DLD1 (cell line): ENCODE measurements around the gene STEAP4.
"Not testable (repeated sequence)": the region's sequence is repeated elsewhere in the genome, so short reads cannot be mapped to it uniquely, and the experiment has no call there.

ENCODE experiments used
- in situ Hi-C: cut with HindIII; loops from 2 replicates; pipeline ENCODE4 v1.10.0; 2017; ENCODE audit warnings: low sequenced_read_pairs

STEAP4 gene

DNA sequence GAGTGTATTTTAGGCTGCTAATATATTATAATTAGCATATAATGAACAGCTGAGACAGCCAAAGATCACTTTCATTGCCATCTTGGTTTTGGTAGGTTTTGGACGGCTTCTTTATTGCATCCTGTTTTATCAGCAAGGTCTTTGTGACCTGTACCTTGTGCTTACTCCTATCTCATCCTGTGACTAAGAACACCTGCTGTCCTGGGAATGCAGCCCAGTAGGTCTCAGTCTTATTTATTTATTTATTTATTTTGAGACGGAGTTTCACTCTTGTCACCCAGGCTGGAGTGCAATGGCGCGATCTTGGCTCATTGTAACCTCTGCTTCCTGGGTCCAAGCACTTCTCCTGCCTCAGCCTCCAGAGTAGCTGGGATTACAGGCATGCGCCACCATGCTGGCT is 31.8 kb downstream of the STEAP4 start:
- in situ Hi-C loops, result not testable (repeated sequence)

GRCh38 chr7:88269586-88269985 is 37.1 kb downstream of the STEAP4 start:
- in situ Hi-C loops, result no loop called here

GRCh38 chr7:88268858-88269257 is 37.8 kb downstream of the STEAP4 start:
- in situ Hi-C loops, result no loop called here

GRCh38 chr7:88268051-88268450 is 38.6 kb downstream of the STEAP4 start:
- in situ Hi-C loops, result no loop called here

DNA sequence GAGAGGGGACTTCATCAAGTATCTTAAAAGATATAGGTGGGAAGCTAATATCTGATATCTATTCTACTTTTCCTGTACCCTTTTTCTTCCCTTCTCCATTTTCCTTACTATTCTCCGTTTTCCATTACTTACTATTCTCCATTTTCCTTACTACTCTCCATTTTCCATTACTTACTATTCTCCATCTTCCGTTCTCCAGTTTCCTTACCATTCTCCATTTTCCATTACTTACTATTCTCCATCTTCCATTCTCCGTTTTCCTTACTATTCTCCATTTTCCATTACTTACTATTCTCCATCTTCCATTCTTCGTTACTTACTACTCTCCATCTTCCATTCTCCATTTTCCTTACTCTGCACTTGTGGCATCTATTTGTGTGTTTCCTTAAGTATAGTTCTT is 39.3 kb downstream of the STEAP4 start:
- in situ Hi-C loops, result no loop called here

- in situ Hi-C loops, result not testable (repeated sequence)
These were observed 41.7 kb downstream of the STEAP4 start for GRCh38 chr7:88264987-88265386.

- in situ Hi-C loops, result no loop called here
These were observed 44.1 kb downstream of the STEAP4 start for GRCh38 chr7:88262562-88262961.

DNA sequence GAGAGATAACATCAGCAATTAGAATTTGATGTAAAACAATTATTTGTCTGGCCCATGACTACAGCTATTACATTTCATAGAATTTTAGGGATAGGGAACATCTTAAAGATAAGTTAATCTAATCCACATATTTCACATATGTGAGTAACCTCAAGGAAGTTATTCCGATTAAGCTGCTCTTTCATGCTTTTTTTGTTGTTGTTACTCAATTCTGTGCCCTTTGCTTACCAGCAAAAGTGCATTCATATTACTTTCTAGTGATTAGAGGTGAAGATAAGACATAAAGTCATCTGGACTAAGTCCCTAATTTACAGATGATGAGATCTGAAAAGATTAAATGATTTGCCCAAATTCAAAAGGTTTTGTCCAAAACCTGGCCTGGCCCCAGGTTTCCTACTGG is 46.0 kb downstream of the STEAP4 start:
- in situ Hi-C loops, result no loop called here

DNA sequence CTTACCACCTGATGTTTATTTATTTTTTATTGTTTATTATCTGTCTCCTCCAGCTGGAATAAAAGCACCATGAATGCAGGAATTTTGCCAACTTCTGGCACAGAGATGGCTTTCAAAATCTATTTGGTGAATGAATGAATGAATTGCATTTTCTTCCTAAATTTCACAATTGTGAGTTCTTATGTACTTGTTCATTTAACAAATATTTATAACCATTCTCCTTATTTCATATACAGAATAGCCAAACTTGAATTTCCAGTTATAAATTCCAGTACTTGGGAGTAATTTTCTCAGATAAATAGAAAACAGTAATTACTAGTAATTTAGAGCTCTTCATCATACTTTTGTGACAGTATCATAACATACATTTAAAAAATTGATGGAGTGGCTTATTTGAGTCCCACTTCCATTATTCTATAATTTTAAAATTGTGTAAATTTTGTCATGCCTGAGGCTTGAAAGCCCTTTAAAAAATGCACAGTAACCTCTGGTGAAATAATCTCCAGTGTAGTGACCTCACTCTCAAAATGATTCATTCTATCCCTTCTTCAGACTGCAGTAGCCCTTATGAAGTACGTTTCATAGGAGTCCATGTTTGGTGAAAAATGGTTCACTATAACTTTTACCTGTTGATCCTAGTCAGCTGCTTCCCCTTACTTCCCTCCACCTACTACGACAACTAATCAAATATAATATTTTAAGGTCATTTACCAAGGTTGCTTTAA is 46.9 kb downstream of the STEAP4 start:
- in situ Hi-C loops, result no loop called here

DNA sequence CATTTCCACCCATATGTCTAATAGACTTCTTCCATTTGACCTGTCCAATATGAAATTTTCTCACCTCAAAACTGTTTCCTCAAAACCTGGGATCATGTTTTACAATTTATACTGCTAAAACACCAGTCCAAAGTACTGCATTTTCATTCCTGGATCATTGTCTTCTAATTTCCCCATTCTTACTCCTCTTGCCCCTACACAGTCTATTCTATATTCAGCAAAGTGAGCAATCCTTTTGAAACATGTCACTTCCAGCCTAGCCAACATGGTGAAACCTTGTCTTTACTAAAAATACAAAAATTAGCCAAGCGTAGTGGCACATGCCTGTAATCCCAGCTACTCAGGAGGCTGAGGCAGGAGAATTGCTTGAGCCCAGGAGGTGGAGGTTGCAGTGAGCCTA is 48.4 kb downstream of the STEAP4 start:
- in situ Hi-C loops, result not testable (repeated sequence)

- in situ Hi-C loops, result no loop called here
These were observed 49.8 kb downstream of the STEAP4 start for GRCh38 chr7:88256906-88257305.

DNA sequence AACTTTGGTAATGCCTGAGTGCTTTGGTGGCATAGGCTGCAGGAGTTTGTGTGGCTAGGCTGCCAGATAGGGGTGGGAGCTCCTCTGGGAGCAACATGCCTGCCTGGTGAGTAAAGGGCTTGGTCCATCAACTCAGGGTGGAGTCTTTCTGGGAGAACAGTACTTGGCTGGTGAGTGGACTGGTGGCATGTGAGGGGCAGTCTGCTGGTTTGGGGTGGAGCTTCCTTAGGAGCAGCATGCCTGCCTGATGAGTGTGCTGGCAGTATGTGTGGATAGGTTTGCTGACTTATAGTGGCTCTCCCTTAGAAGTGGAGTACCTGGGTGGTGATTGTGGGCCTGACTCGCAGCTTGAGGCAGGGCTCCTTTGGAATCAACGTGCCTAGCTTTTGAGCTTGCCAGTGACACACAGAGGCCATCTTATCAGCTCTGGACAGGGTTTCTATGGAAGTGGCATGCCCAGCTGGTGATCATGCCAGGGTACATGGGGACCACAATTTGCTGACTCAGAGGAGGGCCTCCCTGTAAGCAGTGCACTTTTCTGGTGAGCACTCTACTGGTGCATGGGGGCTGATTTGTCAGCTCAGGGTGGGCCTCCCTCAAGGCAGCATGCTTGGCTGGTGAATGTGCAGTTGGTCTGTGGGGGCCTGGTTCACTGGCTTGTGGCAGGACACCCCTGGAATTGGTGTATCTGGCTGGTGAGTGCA is 51.8 kb downstream of the STEAP4 start:
- in situ Hi-C loops, result no loop called here

GRCh38 chr7:88253640-88254039 is 53.1 kb downstream of the STEAP4 start:
- in situ Hi-C loops, result no loop called here

DNA sequence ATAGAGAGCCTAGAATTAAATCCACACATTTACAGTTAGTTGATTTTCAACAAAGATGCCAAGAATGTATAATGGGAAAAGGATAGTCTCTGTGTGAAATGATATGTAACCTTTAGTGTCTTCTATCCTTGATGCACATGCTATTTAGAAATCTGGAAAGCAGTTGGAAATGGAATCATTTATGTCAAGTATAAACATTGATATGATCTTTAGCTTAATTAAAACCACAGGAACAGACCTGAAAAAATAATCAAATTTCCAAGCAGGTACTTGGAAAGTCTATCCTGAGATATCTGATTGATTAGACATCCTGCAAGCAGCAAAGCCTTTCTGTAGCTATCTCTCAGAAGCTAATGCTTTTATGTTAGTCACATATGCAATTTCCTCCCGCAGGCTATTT is 62.4 kb downstream of the STEAP4 start:
- in situ Hi-C loops, result no loop called here

DNA sequence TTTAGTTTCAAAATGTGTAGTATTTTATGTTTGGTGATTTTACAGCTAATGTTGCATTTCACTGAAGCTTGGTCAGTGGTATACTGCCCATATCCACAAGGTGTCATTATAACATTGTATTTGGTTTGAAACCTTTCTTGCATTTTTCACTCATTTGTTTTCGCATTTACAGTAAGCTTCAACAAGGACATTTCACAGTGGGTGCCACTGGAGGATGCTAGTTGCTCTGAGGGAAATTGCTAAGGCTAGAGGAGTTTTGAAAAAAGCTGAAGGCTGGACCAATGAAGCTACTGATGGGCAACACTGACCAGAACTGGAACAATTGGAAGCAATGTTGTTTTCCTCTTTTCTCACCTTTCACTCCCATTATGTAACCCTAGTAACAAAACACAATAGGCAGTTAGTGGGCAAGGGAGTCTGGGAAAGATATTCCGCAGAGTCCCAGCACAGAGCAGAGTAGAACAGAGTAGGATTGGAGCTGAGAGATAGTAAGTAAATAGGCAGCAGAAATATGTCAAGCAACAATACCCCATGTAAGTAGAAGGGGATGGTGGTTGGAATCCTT is 63.3 kb downstream of the STEAP4 start:
- in situ Hi-C loops, result no loop called here

DNA sequence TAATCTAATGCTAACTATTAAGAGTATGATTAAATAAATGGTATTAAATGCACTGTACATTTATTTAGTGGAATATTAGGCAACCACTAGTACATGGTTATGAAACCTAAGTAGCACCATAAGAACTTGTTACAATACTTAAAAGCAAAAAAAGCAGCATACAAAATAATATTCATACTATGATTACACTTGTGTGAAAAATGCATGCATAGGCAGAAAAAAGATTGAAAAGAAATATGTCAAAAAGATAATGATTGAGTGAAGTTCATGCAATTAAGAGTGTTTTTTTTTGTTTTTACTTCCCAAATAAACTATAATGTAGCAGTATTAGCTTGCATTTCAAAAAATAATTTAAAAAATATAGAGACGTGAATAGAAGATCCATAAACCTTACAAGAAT is 66.8 kb downstream of the STEAP4 start:
- in situ Hi-C loops, result loop anchor here (5.0 kb wide), 1 partner anchor 92 kb away; no protein-coding TSS in a partner anchor

- in situ Hi-C loops, result no loop called here
These were observed 72.9 kb downstream of the STEAP4 start for GRCh38 chr7:88233828-88234227.

- in situ Hi-C loops, result no loop called here
These were observed 76.0 kb downstream of the STEAP4 start for GRCh38 chr7:88230646-88231045.

DNA sequence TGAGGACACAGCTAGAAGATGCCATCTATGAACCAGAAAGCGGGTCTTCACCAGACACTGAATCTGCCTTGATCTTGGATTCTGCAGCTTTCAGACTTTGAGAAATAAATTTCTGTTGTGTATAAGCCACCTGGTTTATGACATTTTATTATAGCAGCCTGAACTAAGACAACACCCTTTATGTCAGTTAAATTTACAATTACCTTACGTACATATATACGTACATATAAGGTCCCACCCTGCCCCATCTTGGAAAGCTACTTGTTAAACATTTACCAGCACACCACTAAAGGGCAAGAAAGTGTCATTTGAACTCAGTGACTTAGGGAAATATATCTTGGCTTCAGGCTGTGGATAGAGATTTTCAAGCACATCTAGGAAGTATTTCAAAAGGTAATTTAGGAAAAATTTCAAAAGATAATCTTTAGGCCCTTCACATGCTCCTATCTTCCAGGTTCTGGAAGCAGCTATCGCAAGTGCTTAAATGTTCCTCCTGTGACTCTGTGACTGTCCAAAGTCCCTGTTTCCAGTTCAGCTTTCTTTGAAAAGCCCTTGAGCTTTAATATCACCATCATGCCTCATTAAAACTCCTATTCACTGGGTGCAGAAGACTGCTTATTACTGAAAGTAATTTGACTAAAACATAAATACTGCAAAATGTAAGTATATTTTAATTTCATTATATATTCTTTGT is 77.2 kb downstream of the STEAP4 start:
- in situ Hi-C loops, result no loop called here

- in situ Hi-C loops, result no loop called here
These were observed 79.7 kb downstream of the STEAP4 start for GRCh38 chr7:88226886-88227516.

DNA sequence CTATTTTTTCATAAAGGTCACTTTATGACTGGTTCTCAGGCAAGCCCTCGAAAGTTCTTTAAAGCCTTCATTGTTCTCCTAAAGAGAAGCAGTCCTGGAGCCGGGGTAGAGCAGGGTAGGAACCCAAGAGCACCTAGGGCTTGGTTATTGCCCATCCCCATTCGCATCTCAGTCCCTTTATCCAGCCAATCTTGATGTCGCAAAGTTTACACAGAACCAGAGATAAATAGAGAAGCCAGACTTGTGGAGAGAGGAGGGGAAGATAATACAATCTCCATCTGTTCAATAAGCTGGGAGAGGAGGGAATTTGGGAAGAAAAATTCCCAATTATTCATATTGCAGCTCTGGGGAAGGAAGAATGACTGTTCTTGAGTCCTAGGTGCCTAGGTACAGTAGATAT is 80.5 kb downstream of the STEAP4 start:
- in situ Hi-C loops, result no loop called here
